Thyroid gland (tissue), 4 donors: ENCODE measurements around the gene SULF2. TPM values are rescaled to one million over a fixed set of nuclear protein-coding genes. Genes with fewer than 3 reads are reported as not detected.

Experiments used
- DNase-seq, 2 donors: peaks; one replicate each; pipeline ENCODE4 v3.0.0-alpha.2; 2019
- H3K27ac ChIP-seq, 3 donors: fragments of 200-600 bp; sonication (generic); 1 replicate in 2 of 3; 2 replicates in 1 of 3; pipeline ENCODE4 v1.5.1; 2016 to 2019; ENCODE audit warnings: mild to moderate bottlenecking in 1 of 3, moderate library complexity in 1 of 3
- H3K27me3 ChIP-seq: fragments of 200-600 bp; sonication (generic); one replicate; pipeline ENCODE4 v1.5.1; 2019
- H3K36me3 ChIP-seq, 2 donors: fragments of 200-600 bp; sonication (generic); one replicate each; pipeline ENCODE4 v1.5.1; 2016 to 2019
- H3K4me1 ChIP-seq, 2 donors: fragments of 200-600 bp; sonication (generic); one replicate each; pipeline ENCODE4 v1.5.1; 2017 to 2019
- H3K4me3 ChIP-seq, 3 donors: fragments of 200-600 bp; sonication (generic); replicated peaks in 1 of 3; 1 replicate in 2 of 3; 2 replicates in 1 of 3; pipeline ENCODE4 v1.5.1; 2016; ENCODE audit warnings: mild to moderate bottlenecking in 1 of 3
- H3K9me3 ChIP-seq: fragments of 200-600 bp; sonication (generic); one replicate; pipeline ENCODE4 v1.5.1; 2017
- CTCF ChIP-seq, 6 experiments: fragments of 200-600 bp in 3 of 6; fragments of 450-650 bp in 3 of 6; sonication (generic) in 3 of 6; IDR thresholded peaks; one replicate each; pipeline ENCODE4 v1.5.1; 2016 to 2019; ENCODE audit warnings: antibody characterized with exemption in 6 of 6, mild to moderate bottlenecking in 2 of 6, inconsistent platforms in 1 of 6, moderate library complexity in 1 of 6
- POLR2A ChIP-seq, 2 donors: fragments of 450-650 bp; IDR thresholded peaks; one replicate each; pipeline ENCODE4 v1.6.1; 2017; ENCODE audit warnings: antibody characterized with exemption in 2 of 2, mild to moderate bottlenecking in 2 of 2, moderate library complexity in 1 of 2
- WGBS, 2 donors: methylation state at CpG; one replicate each; pipeline ENCODE4 v1.1.5; 2017; 5-methylcytosine and 5-hydroxymethylcytosine counted together
- intact Hi-C: fragments of 100-400 bp; cut with DNase I; formaldehyde crosslinking; loops from one replicate; pipeline ENCODE4 v1.15.1; 2023
- total RNA-seq, 4 donors: library from RNA; depleted of rRNA; stranded (reverse); fragments of >200 nt; gene quantifications; one replicate each; pipeline ENCODE4 v1.2.3, GENCODE V29; 2016

SULF2 gene
- total RNA-seq, 4 donors from 2014 or later = 39.4 to 90.6 (median 55.4) TPM

GRCh38 chr20:47629907-47630306 lies 155.4 kb downstream of the SULF2 start:
- Histone ChIP-seq H3K9me3 (no peaks in the 10 kb centered on the region), H3K36me3 (peaks cover 6 to 25% of the 10 kb centered on the region in 2 donors), H3K27ac (no peak overlapping the region), H3K4me1 (no peaks in the 10 kb centered on the region), H3K4me3 (no peak overlapping the region), H3K27me3 (no peaks in the 10 kb centered on the region)
- TF ChIP-seq CTCF (IDR thresholded peaks at IDR 0.05) (no peak), POLR2A (IDR thresholded peaks at IDR 0.05) (no peak)
- no peak for DNase-seq
- intact Hi-C loops = loop anchor here (10.0 kb wide), 1 partner anchor 245 kb away; no protein-coding TSS in a partner anchor
- 88 to 92% methylated on average over 2 of the region's 2 CpGs for WGBS, 2 donors

GRCh38 chr20:47627540-47627939 lies 157.7 kb downstream of the SULF2 start:
- intact Hi-C loops = loop anchor here (10.0 kb wide), 1 partner anchor 243 kb away; no protein-coding TSS in a partner anchor
- H3K27me3 ChIP-seq = no peaks in the 10 kb centered on the region
- 95 to 96% methylated on average over 4 of the region's 4 CpGs for WGBS, 2 donors
- no peaks in the 10 kb centered on the region for H3K9me3 ChIP-seq
- DNase-seq = no peak
- H3K36me3 ChIP-seq = peaks cover 6 to 25% of the 10 kb centered on the region in 2 donors
- H3K4me1 ChIP-seq = no peaks in the 10 kb centered on the region
- H3K4me3 ChIP-seq = no peak overlapping the region
- no peak overlapping the region for H3K27ac ChIP-seq
- no peak for TF ChIP-seq CTCF (IDR thresholded peaks at IDR 0.05)
- no peak for TF ChIP-seq POLR2A (IDR thresholded peaks at IDR 0.05)

- intact Hi-C loops = loop anchor here (5.0 to 10.0 kb wide), 2 partner anchors 238 to 426 kb away; no protein-coding TSS in a partner anchor
- H3K27me3 ChIP-seq = no peaks in the 10 kb centered on the region
Measured at GRCh38 chr20:47623206-47623605, 162.1 kb downstream of the SULF2 start.

GRCh38 chr20:47622118-47622665 lies 163.1 kb downstream of the SULF2 start:
- intact Hi-C loops = loop anchor here (5.0 to 10.0 kb wide), 2 partner anchors 237 to 425 kb away; no protein-coding TSS in a partner anchor
- Histone ChIP-seq H3K4me1 (no peaks in the 10 kb centered on the region), H3K9me3 (no peaks in the 10 kb centered on the region), H3K27ac (no peak overlapping the region), H3K4me3 (no peak overlapping the region), H3K36me3 (peaks cover 0 to 1% of the 10 kb centered on the region in 2 donors), H3K27me3 (no peaks in the 10 kb centered on the region)
- 95% methylated on average over 9 of the region's 9 CpGs for WGBS, 2 donors
- TF ChIP-seq POLR2A (IDR thresholded peaks at IDR 0.05) (no peak), CTCF (IDR thresholded peaks at IDR 0.05) (no peak)
- DNase-seq = no peak

More at GRCh38 chr20:47623206-47623605, 162.1 kb downstream of the SULF2 start:
- peaks cover 6 to 11% of the 10 kb centered on the region in 2 donors for H3K36me3 ChIP-seq
- H3K4me3 ChIP-seq = no peak overlapping the region
- H3K27ac ChIP-seq = no peak overlapping the region
- TF ChIP-seq POLR2A (IDR thresholded peaks at IDR 0.05) = no peak
- TF ChIP-seq CTCF (IDR thresholded peaks at IDR 0.05) = no peak
- WGBS, 2 donors = 91 to 94% methylated on average over 2 of the region's 2 CpGs
- no peak for DNase-seq
- H3K4me1 ChIP-seq = no peaks in the 10 kb centered on the region
- H3K9me3 ChIP-seq = no peaks in the 10 kb centered on the region
